NCI-H446 (cell line): ENCODE measurements around the gene KLB.

Experiments used
- DNase-seq, 2 experiments: peaks; one replicate each; lab custom pipeline; 2025; lab: John Stamatoyannopoulos, UW

The KLB gene

GRCh38 chr4:39464886-39465501, 58.3 kb downstream of the KLB start:
- peak in 1 of 2 experiments; percentile 24 for DNase-seq

GRCh38 chr4:39466747-39467146, 60.0 kb downstream of the KLB start:
- no peak for DNase-seq

- no peak for DNase-seq
Observed at GRCh38 chr4:39467464-39467863, 60.7 kb downstream of the KLB start.

DNA sequence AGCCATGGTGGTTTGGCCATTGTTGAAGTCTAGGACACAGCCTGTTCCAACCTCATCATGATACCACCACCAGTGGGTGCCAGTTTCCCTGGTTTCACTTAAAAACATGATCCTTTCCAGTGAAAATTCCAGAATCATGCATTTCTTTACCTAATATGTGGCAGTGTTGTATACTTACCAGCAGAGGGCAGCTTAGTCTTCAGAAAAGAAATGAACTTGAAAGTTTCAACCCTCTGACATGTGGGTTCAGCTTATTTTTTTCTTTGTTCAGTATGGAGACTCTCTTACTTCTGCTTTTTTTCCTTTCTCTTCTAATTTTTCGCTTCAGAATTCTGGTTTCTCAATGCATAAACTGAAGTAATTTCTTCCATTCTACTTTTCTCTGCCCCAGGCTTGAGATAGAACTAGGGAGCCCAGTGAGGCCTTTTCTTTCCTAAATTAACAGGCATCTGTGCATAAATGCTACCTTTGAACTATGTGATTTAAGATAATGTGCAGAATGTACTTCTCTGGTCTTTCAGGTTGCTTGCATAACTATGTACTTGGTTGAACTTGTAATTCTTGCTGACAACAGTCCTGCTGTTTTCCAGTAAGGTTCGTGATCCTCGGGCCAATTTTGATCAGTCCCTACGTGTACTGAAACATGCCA, 62.8 kb downstream of the KLB start:
- peak in 1 of 2 experiments; percentile 59 for DNase-seq

DNA sequence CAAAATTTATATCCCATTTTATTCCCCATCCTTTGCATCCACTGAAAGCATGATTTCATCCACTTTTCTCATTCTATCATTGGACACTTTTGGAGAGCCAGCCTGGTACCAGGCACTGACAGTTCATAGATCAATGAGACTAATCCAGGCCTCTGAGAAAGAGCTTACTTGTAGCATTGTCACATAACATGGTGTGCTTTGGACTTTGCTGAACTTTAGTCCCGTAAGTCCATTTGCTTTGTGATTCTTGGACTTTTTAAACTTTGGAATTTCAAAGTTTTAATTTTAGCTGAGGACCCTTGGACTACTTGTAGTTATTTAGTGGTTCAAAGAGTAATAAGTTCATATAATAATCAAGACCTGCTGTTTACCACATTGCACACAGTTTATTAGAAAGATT, 63.7 kb downstream of the KLB start:
- DNase-seq: no peak

- DNase-seq: no peak
Observed at GRCh38 chr4:39472396-39472795, 65.7 kb downstream of the KLB start.

- DNase-seq: no peak
Observed at GRCh38 chr4:39476187-39476895, 69.6 kb downstream of the KLB start.

DNA sequence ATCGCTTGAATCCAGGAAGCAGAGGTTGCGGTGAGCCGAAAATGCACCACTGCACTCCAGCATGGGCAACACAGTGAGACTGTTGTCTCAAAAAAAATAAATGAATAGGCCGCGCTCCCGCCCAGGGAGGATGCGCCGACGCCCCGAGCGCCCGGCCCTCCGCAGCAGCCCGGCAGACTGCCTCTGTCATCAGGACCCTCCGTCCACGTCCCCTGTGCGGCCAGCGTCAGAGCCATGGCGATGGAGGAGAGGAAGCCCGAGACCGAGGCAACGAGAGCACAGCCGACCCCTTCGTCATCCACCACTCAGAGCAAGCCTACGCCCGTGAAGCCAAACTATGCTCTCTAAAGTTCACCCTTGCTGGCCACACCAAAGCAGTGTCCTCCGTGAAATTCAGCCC, 73.5 kb downstream of the KLB start:
- no peak for DNase-seq

DNA sequence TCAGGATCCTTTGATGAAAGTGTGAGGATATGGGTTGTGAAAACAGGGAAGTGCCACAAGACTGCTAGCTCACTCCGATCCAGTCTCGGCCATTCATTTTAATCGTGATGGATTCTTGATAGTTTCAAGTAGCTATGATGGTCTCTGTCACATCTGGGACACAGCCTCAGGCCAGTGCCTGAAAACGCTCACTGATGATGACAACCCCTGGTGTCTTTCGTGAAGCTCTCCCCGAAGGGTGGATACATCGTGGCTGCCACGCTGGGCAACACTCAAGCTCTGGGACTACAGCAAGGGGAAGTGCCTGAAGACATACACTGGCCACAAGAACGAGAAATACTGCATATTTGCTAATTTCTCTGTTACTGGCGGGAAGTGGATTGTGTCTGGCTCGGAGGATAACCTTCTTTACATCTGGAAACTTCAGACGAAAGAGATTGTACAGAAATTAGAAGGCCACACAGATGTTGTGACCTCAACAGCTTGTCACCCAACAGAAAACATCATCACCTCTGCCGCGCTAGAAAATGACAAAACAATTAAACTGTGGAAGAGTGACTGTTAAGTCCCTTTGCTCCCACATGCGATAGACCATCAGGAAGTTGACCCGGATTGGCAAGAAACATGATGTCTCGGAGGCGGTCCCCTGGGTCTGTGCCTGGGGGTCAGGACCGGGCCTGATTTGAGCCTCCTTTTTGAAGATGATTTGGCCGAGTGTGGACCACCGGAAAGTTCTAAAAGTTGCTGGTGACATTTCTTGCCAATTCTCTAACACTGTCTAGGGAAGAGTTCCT, 74.4 kb downstream of the KLB start:
- DNase-seq: no peak

DNA sequence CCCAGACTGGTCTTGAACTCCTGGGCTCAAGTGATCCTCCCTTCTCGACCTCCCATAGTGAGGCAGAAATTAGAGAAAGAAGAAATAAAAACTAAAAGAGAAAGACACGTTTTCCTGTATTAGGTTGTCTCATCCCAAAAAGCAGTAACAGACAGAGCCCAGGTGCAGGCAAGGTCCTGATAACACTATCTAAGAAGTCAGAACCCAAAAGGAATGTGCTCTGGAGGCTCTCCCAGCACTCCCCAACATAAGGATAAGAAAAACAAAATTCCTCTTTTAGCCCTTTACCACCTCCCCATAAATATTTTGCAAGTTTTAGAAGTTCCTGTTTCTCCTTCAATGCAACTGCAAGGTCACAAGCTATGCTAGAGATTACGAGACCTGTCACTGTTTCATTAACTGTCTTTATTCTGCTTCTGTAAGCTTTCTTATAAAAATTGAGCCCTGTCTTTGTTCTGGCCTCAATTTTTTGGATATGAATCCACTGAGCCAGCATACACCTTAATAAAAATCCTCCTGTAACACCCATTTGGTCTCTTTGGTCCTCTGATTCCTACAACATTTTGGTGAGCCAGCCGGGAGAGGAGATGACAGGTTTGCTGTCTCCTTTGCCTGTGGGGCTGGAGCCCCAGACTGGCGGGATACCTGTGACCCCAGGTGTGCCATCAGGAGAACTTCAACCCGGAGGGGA, 78.0 kb downstream of the KLB start:
- no peak for DNase-seq

- DNase-seq: no peak
Observed at GRCh38 chr4:39486221-39486804, 79.6 kb downstream of the KLB start.

DNA sequence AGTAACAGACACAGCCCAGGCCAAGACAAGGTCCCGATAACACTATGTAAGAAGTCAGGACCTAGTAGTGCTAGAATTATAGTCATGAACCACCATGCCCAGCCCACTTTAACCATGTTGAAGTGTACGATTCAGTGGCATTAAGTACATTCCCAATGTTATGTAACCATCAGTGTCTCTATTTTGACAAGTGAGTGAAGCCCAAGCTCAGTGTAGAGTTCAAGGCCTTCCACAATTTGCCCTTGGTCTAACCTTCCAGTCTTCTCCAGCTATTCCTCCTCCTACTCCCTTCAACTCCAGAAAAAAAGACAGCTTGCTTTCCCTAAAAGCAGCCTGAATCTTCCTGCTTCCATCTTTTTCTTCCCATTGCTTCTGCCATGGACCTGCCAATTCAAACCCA, 83.6 kb downstream of the KLB start:
- no peak for DNase-seq

DNA sequence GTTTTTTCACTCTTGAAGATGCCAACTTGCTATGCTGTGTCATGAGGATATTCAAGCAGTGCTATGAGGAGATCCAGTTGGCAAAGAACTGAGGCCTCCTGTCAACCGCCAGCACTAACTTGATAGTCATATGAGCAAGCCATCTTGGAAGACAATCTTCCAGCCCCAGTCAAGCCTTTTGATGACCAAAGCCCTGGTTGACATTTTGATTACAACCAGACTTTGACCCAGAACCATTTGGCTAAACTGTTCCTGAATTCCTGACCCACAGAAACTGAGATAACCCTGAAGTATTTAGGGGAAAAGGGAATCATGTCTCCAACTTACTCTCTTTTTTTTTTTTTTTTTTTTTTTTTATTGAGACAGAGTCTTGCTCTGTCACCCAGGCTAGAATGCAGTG, 87.6 kb downstream of the KLB start:
- no peak for DNase-seq

DNA sequence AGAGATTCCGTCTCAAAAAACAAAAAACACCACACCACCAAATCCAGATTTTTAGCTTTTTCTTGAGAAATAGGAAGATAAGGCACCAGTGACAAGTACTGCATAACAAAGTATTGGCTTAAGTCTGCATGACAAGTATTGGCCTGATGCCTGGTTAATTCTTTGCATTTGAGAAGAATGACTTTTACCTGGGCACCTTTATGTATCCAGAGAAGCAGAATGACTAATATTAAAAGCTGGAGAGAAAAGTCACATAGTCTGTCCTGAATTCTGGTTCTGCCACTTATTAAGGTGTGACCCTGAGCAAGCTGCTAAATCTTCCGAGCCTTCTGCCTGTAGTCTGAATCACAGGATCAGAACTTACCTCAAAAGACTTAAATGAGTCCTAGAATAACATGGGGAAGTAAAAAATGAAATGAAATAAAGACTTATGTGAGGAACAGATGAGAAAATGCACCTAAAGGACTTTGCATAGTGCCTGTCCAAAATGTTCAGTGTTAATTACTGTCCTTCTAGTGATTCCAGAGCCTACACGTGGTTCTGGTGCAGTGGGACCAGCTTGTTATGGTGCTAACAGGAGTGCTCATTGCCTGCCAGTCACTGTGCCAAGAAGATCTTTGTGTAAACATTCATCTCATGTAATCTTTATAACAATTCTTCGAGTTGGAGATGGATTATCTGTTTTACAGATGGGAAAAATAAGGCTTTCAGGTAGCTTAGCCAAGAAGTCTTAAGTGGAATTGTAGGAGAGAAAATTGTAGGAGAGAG, 88.9 kb downstream of the KLB start:
- no peak for DNase-seq

DNA sequence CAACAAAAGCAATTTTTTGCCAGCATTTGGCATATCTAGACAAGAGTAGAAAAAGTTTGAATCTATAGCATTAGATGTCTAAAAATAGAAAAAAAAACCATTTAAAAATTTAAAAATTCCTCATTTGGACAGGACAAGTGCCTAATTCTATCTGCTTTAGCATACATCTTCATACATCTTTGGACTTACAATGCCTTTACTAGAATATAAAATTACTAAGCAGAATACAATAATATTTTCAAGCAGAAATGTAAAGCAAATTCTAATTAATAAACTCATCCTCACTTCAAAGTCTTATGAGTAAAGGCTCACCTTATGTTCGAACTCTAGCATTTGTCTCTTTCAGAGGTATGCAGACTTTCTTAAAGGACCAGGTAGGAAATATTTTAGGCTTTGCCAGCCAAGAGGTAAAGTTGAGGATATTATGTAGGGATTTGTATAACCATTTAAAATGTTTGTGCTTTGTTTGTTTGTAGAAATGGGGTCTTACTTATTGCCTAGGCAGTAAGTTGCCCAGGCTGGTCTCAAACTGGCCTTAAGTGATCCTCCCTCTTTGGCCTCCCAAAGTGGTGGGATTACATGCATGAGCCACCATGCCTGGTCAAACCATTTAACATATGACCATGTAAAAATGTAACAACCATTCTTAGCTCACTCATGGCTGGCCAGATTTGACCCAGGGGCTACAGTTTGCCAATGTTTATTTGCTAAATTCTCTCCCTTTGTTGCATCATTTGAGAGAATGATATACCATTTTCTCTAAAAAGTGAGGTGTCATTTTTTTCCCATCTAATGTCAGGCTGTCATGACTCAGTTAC, 91.4 kb downstream of the KLB start:
- DNase-seq: no peak

GRCh38 chr4:39498727-39499020, 91.9 kb downstream of the KLB start:
- no peak for DNase-seq
